K562 (cell line): ENCODE measurements around the gene PDE11A. TPM values are rescaled to one million over a fixed set of nuclear protein-coding genes. Genes with fewer than 3 reads are reported as not detected.

Experiments
- ATAC-seq: fragments of 200-7000 bp; cut with Tn5 transposase; 3 replicates; pipeline ENCODE4 v1.9.1; 2020; ENCODE audit warnings: moderate library complexity
- BruUV-seq: library from RNA; stranded (reverse); fragments of 400-500 nt; replicated peaks from 2 replicates; lab custom pipeline; 2021; lab: Mats Ljungman, UMichigan
- CTCF ChIA-PET: fragments of 300-600 bp; formaldehyde crosslinking; extraction: SDS; loops from one replicate; lab custom pipeline; 2021; ENCODE audit warnings: low intra/inter-chr PET ratio; lab: Yijun Ruan, JAX
- POLR2A ChIA-PET: fragments of 300-600, 350-650 bp; sonication (Branson Sonifier 250); formaldehyde crosslinking; extraction: SDS; loops from one replicate; lab custom pipeline; 2021; ENCODE audit warnings: antibody characterized with exemption, inconsistent platforms; lab: Yijun Ruan, JAX
- DNase-seq, 4 experiments: peaks; one replicate each; pipeline versions ENCODE4 v3.0.0 to v3.0.0-alpha.2; 2011 to 2018; ENCODE audit warnings: low spot score in 3 of 4, mixed read lengths in 3 of 4; ENCODE audit errors: extremely low read depth in 1 of 4
- FAIRE-seq: peaks from 2 replicates; lab custom pipeline; 2011; peaks lifted over from hg19 to GRCh38; lab: Jason Lieb, UNC
- H2AFZ ChIP-seq: 2 replicates; pipeline ENCODE4 v1.6.0; 2011; ENCODE audit warnings: low read depth, low read length, control low read depth, inconsistent platforms
- H3K27ac ChIP-seq: fragments of 200-600 bp; 3 replicates; pipeline ENCODE4 v1.8.0; 2011; ENCODE audit warnings: low read depth, mild to moderate bottlenecking, control low read depth, inconsistent platforms, low read length, moderate library complexity, mixed read lengths; ENCODE audit errors: extremely low read depth
- H3K27me3 ChIP-seq, 2 experiments: fragments of 300-600 bp in 1 of 2; 2 replicates in 1 of 2; 3 replicates in 1 of 2; pipeline versions ENCODE4 v1.6.0 to v1.8.0; 2011; ENCODE audit warnings: inconsistent platforms in 2 of 2, low read length in 2 of 2, mild to moderate bottlenecking in 1 of 2, mixed read lengths in 1 of 2, moderate library complexity in 1 of 2; ENCODE audit not compliant: control insufficient read depth in 2 of 2, insufficient read depth in 2 of 2
- H3K36me3 ChIP-seq: fragments of 300-600 bp; 3 replicates; pipeline ENCODE4 v1.8.0; 2011; ENCODE audit warnings: mild to moderate bottlenecking, low read length, inconsistent platforms; ENCODE audit not compliant: control insufficient read depth, insufficient read depth
- H3K4me1 ChIP-seq, 2 experiments: fragments of 200-600 bp in 1 of 2; replicated peaks in 1 of 2; 2 replicates in 1 of 2; 3 replicates in 1 of 2; pipeline versions ENCODE4 v1.5.1 to v1.8.0; 2011; ENCODE audit warnings: inconsistent platforms in 2 of 2, low read length in 2 of 2, mild to moderate bottlenecking in 1 of 2, mixed read lengths in 1 of 2, moderate library complexity in 1 of 2; ENCODE audit not compliant: control insufficient read depth in 2 of 2, insufficient read depth in 2 of 2
- H3K4me2 ChIP-seq: 2 replicates; pipeline ENCODE4 v1.6.1; 2011; ENCODE audit warnings: low read length, control low read depth, inconsistent platforms, mixed read lengths; ENCODE audit not compliant: insufficient read depth
- H3K4me3 ChIP-seq: fragments of 200-600 bp; sonication (generic), shearing (Covaris generic); 2 replicates; pipeline ENCODE4 v1.5.1; 2016; ENCODE audit warnings: control low read depth, inconsistent platforms
- H3K79me2 ChIP-seq: fragments of 200-600 bp; 3 replicates; pipeline ENCODE4 v1.8.0; 2011; ENCODE audit warnings: low read length, inconsistent platforms; ENCODE audit not compliant: control insufficient read depth, insufficient read depth
- H3K9ac ChIP-seq, 2 experiments: 2 replicates each; pipeline versions ENCODE4 v1.6.0 to v1.6.1; 2011; ENCODE audit warnings: low read depth in 2 of 2, low read length in 2 of 2, control low read depth in 1 of 2, inconsistent platforms in 1 of 2, mild to moderate bottlenecking in 1 of 2, mixed read lengths in 1 of 2; ENCODE audit not compliant: insufficient read depth in 1 of 2
- H3K9me1 ChIP-seq: one replicate; pipeline ENCODE4 v1.6.0; 2011; ENCODE audit warnings: inconsistent platforms, mild to moderate bottlenecking, low read length, moderate library complexity; ENCODE audit not compliant: control insufficient read depth, insufficient read depth
- H3K9me3 ChIP-seq: replicated peaks from 2 replicates; pipeline ENCODE4 v1.5.1; 2011; ENCODE audit warnings: low read depth, low read length, inconsistent platforms; ENCODE audit not compliant: control insufficient read depth, insufficient read depth
- H4K20me1 ChIP-seq: replicated peaks from 2 replicates; pipeline ENCODE4 v1.6.1; 2011; ENCODE audit warnings: low read length, inconsistent platforms, mixed read lengths; ENCODE audit not compliant: control insufficient read depth, insufficient read depth
- DACH1 ChIP-seq: fragments of 450-650 bp; IDR thresholded peaks from 2 replicates; pipeline ENCODE4 v1.6.1; 2018; ENCODE audit not compliant: partially characterized antibody
- HMBOX1 ChIP-seq: sonication (generic); IDR thresholded peaks from 2 replicates; pipeline ENCODE4 v1.6.1; 2016
- HNRNPH1 ChIP-seq: fragments of 200-400 bp; formaldehyde crosslinking; optimal IDR thresholded peaks from 2 replicates; pipeline ENCODE3; 2017; ENCODE audit warnings: low read depth, mild to moderate bottlenecking, low read length, moderate library complexity
- PTTG1 ChIP-seq: fragments of 450-650 bp; IDR thresholded peaks from 2 replicates; pipeline ENCODE4 v1.6.1; 2016; ENCODE audit warnings: low read depth, mild to moderate bottlenecking, missing genetic modification characterization, missing compliant biosample characterization
- RFX7 ChIP-seq: fragments of 250-450 bp; sonication (Bioruptor Pico); IDR thresholded peaks from 2 replicates; pipeline ENCODE4 v1.5.1; 2021; ENCODE audit warnings: mild to moderate bottlenecking
- TSC22D4 ChIP-seq: fragments of 450-650 bp; IDR thresholded peaks from 2 replicates; pipeline ENCODE4 v1.6.1; 2016; ENCODE audit warnings: missing genetic modification characterization, missing biosample characterization, control low read depth
- XRCC3 ChIP-seq: fragments of 450-650 bp; IDR thresholded peaks from 2 replicates; pipeline ENCODE4 v1.6.1; 2017; ENCODE audit warnings: mild to moderate bottlenecking, moderate library complexity
- ZBTB7A ChIP-seq: IDR thresholded peaks from 2 replicates; pipeline ENCODE4 v1.6.1; 2011; ENCODE audit warnings: low read depth, mild to moderate bottlenecking, low read length, moderate library complexity, borderline replicate concordance; ENCODE audit not compliant: control insufficient read depth
- ZNF24 ChIP-seq: fragments of 450-650 bp; IDR thresholded peaks from 2 replicates; pipeline ENCODE4 v1.6.1; 2016
- ZNF395 ChIP-seq: fragments of 200-800 bp; sonication (Bioruptor generic); IDR thresholded peaks from 2 replicates; pipeline ENCODE4 v1.6.1; 2017; ENCODE audit warnings: missing genetic modification characterization, missing compliant biosample characterization
- ZNF77 ChIP-seq: fragments of 250-450 bp; sonication (Bioruptor Pico); IDR thresholded peaks from 2 replicates; pipeline ENCODE4 v1.5.0; 2020
- ZNF785 ChIP-seq: fragments of 250-450 bp; sonication (Bioruptor Pico); IDR thresholded peaks from 2 replicates; pipeline ENCODE4 v1.4.0; 2020; ENCODE audit warnings: mild to moderate bottlenecking
- WGBS: fragments of 100-300 bp; shearing (Covaris generic); methylation state at CpG from one replicate; pipeline ENCODE4 v1.1.6; 2016; ENCODE audit warnings: low coverage, mixed read lengths; ENCODE audit not compliant: insufficient coverage; ENCODE audit errors: missing lambda C conversion rate; 5-methylcytosine and 5-hydroxymethylcytosine counted together
- in situ Hi-C: fragments of 300-500 bp; cut with MboI; formaldehyde crosslinking; loops from 4 replicates; pipeline ENCODE4 v1.15.0; 2018; ENCODE audit warnings: inconsistent platforms, mixed read lengths
- intact Hi-C: fragments of 100-400 bp; cut with micrococcal nuclease; formaldehyde crosslinking; loops from 2 replicates; pipeline ENCODE4 v1.14.2; 2022
- polyA plus RNA-seq, 8 experiments: library from polyadenylated mRNA; depleted of rRNA in 4 of 8; stranded (reverse) in 5 of 8; unstranded in 3 of 8; fragments of >200 nt; fragmentation: Nextera tagmentation in 2 of 8; fragmentation: Illumina TruSeq in 1 of 8; extraction: Ambion mirVana in 2 of 8; extraction: Trizol in 1 of 8; gene quantifications; 2 replicates each; pipeline versions ENCODE4 v1.2.1 to v1.2.3, GENCODE V29; 2011 to 2014; ENCODE audit warnings: inconsistent platforms in 1 of 8, missing spikeins in 1 of 8
- total RNA-seq, 7 experiments: library from RNA; depleted of rRNA in 6 of 7; stranded (reverse); fragments of >200 nt in 6 of 7; fragmentation: Illumina TruSeq in 2 of 7; extraction: Trizol in 2 of 7; gene quantifications; 2 replicates each; pipeline versions ENCODE4 v1.2.1 to v1.2.3, GENCODE V29; 2011 to 2021; ENCODE audit warnings: low replicate concordance in 1 of 7

Gene PDE11A
- total and polyA plus RNA-seq, 9 of the 15 experiments (the other 6 are each of a cell fraction or from before 2014, with no cell fraction given) = 3.2 to 22.1 (median 5.7) TPM

GRCh38 chr2:178059111-178059510 is 13.5 kb downstream of the PDE11A start:
- H3K27ac ChIP-seq = no peak overlapping the region
- no peaks in the 10 kb centered on the region for H4K20me1 ChIP-seq
- CTCF ChIA-PET = no interaction called here
- H3K4me3 ChIP-seq = no peak overlapping the region
- no peak overlapping the region for H3K4me2 ChIP-seq
- H3K9me3 ChIP-seq = no peaks in the 10 kb centered on the region
- DNase-seq (no peak), ATAC-seq (no peak), FAIRE-seq (no peak)
- POLR2A ChIA-PET = no interaction called here
- H3K4me1 ChIP-seq = no peaks in the 10 kb centered on the region
- H2AFZ ChIP-seq = no peak overlapping the region
- no peaks in the 10 kb centered on the region for H3K27me3 ChIP-seq
- no peak overlapping the region for H3K9ac ChIP-seq
- H3K79me2 ChIP-seq = no peaks in the 10 kb centered on the region
- BruUV-seq = no TSS peak
- TF ChIP-seq DACH1 (no peak), PTTG1 (tag) (no peak), ZNF77 (CRISPR knock-in tag) (no peak), RFX7 (CRISPR knock-in tag) (no peak), ZBTB7A (no peak), ZNF24 (no peak), XRCC3 (no peak), ZNF785 (CRISPR knock-in tag) (no peak), HMBOX1 (no peak), ZNF395 (CRISPR knock-in tag) (no peak), TSC22D4 (tag) (no peak), HNRNPH1 (no peak)
- H3K9me1 ChIP-seq = no peaks in the 10 kb centered on the region
- in situ Hi-C loops (no loop called here), intact Hi-C loops (no loop called here)
- WGBS = 10% methylated on average over 2 of the region's 2 CpGs
- no peaks in the 10 kb centered on the region for H3K36me3 ChIP-seq
